ENCODE results near the gene NSG1.
"Not testable (repeated sequence)": the region's sequence is repeated elsewhere in the genome, so short reads cannot be mapped to it uniquely, and the experiment has no call there.

The NSG1 gene

DNA sequence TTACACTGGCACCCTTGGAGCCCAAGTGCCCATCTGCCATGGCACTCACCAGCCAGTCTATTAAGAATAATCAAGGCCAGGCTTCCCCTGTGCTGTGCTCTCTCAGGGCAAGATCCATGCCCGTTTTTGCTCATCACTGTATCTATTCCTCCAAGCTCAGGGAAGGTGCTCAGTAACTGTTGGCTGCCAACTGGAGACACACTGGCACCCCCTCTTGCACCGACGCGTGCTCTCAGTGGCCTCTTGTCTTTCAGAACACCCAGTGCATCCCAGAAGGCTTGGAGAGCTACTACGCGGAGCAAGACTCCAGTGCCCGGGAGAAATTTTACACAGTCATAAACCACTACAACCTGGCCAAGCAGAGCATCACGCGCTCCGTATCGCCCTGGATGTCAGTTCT, 30.1 kb downstream of the NSG1 start:
- DNase-seq (ENCODE audit: low spot score) = no peak

GRCh38 chr4:4417886-4418285, 31.0 kb downstream of the NSG1 start:
- no peak for DNase-seq (ENCODE audit: low spot score)

GRCh38 chr4:4418676-4419390, 31.9 kb downstream of the NSG1 start:
- peak; percentile 2 for DNase-seq (ENCODE audit: low spot score)

- no peak for DNase-seq (ENCODE audit: low spot score)
Measured at GRCh38 chr4:4419896-4420295, 33.0 kb downstream of the NSG1 start.

GRCh38 chr4:4420421-4420820, 33.5 kb downstream of the NSG1 start:
- no peak for DNase-seq (ENCODE audit: low spot score)

GRCh38 chr4:4421356-4421755, 34.5 kb downstream of the NSG1 start:
- no peak for DNase-seq (ENCODE audit: low spot score)

DNA sequence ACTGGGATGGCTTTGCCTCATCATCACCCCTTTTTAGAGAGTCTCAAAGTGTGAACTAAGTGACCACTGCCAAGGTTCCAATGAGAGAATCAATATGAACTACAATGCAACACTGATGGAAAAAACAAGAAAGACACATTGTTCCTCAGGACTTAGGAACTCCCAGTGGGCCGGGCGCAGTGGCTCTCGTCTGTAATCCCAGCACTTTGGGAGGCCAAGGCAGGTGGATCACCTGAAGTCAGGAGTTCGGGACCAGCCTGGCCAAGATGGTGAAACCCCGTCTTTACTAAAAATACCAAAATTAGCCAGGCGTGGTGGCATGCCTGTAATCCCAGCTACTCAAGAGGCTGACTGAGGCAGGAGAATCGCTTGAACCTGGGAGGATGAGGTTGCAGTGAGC, 35.2 kb downstream of the NSG1 start:
- not testable (repeated sequence) for DNase-seq (ENCODE audit: low spot score)

DNA sequence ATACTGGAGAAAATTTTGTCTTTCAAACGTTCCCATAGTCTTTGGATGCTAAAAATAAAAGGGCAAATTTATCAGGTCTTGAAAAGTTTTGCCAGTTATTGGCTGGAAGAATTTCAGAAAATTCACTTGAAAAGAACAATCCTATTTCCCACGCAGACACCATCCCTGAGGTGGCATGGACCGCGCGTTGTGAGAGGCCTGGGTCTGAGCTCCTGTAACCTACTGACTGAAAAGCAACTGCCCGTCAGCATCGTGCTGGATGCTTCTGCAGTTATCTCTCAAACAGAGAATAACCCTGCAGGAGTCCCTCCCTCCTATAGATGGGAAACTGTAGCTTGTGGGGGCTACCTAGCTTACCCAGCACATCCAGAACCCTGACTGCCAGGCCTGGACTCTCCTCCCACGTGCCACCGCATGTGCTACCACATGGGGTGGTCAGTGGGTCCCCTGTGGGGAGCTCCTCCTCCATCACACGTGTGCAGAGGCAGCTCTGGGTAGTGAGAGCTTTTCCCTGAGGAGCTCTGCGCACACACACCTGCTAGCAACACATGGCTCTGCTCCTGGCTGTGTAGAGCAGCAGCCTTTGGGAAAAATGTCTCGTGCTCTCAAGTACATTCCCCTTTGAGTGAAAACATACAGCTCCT, 36.1 kb downstream of the NSG1 start:
- no peak for DNase-seq (ENCODE audit: low spot score)

GRCh38 chr4:4423706-4424498, 37.0 kb downstream of the NSG1 start:
- no peak for DNase-seq (ENCODE audit: low spot score)

GRCh38 chr4:4424499-4425115, 37.7 kb downstream of the NSG1 start:
- DNase-seq (ENCODE audit: low spot score) = no peak

- no peak for DNase-seq (ENCODE audit: low spot score)
Measured at GRCh38 chr4:4425119-4425690, 38.3 kb downstream of the NSG1 start.

- DNase-seq (ENCODE audit: low spot score) = no peak
Measured at GRCh38 chr4:4425696-4426095, 38.8 kb downstream of the NSG1 start.

DNA sequence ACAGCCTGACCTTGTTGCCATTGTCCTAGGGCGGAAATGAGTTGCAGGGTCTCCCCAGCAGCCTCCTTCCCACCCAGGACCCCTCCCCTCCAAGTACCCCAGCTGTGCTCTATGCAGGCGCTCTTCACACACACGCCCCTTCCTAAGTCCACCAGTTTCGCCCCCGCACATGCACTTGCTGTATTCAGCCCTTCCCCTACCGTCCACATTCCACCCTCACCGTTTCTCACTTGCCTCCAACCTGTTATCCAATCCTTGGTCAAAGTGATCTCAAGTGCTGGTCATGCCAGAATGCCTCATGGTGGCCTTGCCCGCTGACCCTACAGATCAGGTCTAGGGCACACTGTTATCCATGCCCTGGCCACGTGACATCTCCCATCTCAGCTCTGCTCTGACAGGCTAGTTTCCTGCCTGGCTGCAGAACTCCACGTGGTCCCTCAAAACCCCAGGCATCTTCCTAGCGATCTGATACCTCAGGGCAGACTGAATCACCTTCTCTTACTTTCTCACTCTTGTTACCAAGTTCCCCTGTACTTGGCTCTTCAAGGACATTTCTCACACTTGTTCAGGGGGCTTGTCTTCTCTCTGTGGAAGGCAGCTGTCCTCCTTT, 39.7 kb downstream of the NSG1 start:
- no peak for DNase-seq (ENCODE audit: low spot score)

DNA sequence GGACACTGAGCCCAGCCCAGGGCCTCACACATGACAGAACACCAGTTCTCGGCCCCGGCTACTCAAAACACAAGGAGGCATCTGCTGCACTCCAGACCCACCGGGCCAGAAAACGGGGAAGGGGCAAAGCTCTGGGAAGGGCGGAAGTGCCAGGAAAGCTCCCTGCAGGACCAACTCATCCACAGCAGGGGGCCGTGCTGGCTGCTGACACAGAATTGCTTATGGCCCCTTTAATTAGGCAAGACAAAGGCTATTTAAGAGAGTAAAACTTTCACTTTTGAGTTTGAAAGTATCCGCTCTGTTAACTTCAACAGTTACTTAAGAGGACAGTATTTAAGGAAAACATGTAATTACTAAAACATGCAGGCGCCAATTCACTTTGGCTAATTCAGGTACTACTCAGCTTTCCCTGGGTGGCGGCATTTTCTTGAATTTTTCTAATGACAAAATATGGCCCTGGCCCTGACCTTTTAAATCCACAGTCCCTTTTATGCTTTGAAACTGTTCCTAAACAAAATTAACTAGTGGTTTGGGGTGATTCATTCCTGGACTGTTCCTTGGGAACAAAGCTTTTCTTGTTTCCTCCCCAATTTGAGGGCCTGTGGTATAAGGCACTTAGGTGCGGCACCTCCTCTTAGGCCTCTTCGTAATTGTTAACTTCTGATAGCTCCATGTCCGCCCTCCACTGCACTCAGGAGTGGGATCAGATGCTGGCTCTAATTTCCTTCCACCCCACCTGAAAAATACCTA, 40.4 kb downstream of the NSG1 start:
- DNase-seq (ENCODE audit: low spot score) = no peak

GRCh38 chr4:4427886-4428285, 41.0 kb downstream of the NSG1 start:
- no peak for DNase-seq (ENCODE audit: low spot score)

DNA sequence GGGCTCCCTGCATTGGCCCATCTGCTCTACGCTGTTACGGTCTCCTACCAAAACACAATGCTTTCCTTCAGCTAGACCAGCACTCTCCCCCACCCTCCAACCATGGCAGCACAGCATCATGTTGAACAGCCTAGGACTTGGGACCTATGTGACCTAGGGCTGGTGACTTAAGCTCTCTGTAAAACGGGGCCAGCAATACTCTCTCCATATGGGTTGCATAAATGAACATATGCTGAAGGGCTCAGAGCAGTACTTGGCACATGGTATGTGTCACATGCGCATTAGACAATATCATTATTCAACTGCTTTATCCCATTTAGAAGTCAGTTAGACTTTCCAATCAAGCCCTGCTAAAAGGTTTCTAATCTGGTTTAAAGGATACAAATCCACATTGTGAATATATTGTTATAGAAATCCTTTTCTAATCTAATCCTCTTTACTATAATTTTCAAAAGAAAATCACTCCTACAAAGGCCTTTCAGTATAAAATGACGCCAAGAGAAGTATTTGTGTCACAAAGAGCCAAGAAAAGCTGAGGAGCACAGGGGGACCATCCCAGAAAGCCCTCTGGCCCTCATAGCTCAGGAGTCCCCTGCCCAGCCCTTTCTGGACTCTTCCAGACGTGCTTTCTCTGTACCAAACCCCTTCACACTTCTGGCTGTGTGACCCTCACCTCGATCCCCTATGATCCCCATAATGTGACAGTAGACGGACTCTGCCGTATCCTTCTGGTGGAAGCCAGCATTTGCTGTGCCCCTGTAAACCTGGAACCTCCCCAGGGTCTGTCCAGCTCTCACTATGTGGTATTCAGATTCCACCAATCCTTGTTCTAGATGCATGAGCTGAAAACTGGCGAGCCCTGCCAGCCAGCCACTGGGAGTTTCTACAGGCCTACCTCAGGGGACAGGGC, 42.3 kb downstream of the NSG1 start:
- DNase-seq (ENCODE audit: low spot score) = no peak

DNA sequence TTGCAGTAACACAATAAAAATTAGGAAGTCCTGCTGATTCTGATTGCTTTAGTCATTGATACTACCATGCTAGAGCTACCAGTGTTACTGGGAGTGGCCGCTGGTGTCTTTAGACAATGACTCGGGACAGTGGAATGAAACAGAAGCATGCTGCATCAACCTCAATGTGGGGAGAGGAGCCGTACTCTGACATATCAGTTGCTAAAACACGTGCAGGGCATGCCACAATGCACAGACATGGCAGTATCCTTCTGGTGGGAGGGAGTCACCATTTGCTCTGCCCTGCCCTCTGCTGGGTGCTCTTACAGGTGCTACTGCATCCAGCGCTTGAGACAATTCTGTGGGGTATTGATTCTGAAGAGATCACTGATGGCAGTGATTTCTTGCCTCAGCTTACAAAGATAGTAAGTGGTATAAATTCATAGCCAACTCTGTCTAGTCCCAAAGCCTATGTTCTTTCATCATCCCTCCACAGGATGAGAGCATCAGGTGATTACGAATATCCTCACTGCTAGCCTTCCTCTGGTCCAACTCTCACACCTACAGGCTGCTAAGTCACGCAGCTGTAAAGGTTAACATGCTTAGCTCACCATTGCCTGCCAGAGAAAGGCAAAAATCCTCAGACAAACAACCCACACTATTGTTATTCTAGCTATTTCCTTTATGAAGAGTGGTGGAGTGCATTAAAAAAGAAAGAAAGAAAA, 43.7 kb downstream of the NSG1 start:
- peak; percentile 37 for DNase-seq (ENCODE audit: low spot score)

- no peak for DNase-seq (ENCODE audit: low spot score)
Measured at GRCh38 chr4:4432341-4433125, 45.6 kb downstream of the NSG1 start.

DNA sequence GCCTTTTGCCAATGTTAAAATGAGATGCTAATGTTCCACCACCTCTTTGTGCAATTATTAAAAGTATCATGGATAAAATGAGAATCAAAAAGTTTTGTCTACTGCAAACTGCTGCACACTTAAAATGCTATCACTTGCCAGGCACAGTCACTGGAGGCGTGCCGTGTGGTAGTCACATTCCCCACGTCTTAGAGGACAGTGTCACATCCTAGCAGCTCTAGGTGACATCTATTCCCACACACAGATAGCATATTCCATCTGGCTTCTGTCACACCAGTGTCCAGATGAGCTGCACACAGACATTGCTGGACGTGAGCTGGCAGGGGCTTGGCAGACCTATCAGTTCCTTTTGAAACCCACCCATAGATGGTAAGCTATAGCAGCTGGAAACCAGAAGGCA, 47.0 kb downstream of the NSG1 start:
- DNase-seq (ENCODE audit: low spot score) = no peak

Measured in CD4-positive, alpha-beta T cell treated with Interleukin-15 for 4 hours (primary cell).